C4-2B (cell line): Measurements from ENCODE around the gene NCOR2.

Experiments used
- CTCF ChIP-seq: fragments of 450-650 bp; conservative IDR thresholded peaks from 2 replicates; pipeline ENCODE4 v1.5.1; 2017; ENCODE audit warnings: mild to moderate bottlenecking
- ZFX ChIP-seq: fragments of 450-650 bp; IDR thresholded peaks from 2 replicates; pipeline ENCODE4 v1.6.1; 2017

- no peak for TF ChIP-seq CTCF
- no peak for TF ChIP-seq ZFX
These were observed 43.0 kb downstream of the NCOR2 start for GRCh38 chr12:124524231-124524925.
